ENCODE data around the gene C22orf39.

Gene C22orf39

GRCh38 chr22:19461506-19461905 is 14.0 kb upstream of the C22orf39 start:
- no peak for TF ChIP-seq TAF1 (IDR thresholded peaks at IDR 0.05; ENCODE audit: borderline replicate concordance, low read depth, low read length)
- TF ChIP-seq POLR2AphosphoS5 (IDR thresholded peaks at IDR 0.05; ENCODE audit: low read depth, low read length) = no peak
- FAIRE-seq (no peak), DNase-seq (ENCODE audit: insufficient read length) (no peak)

GRCh38 chr22:19460036-19460435 is 12.5 kb upstream of the C22orf39 start:
- no peak for TF ChIP-seq TAF1 (IDR thresholded peaks at IDR 0.05; ENCODE audit: borderline replicate concordance, low read depth, low read length)
- TF ChIP-seq POLR2A (IDR thresholded peaks at IDR 0.05; ENCODE audit: low read depth, low read length) = no peak
- TF ChIP-seq POLR2AphosphoS5 (IDR thresholded peaks at IDR 0.05; ENCODE audit: low read depth, low read length) = no peak
- DNase-seq (ENCODE audit: insufficient read length) (no peak), FAIRE-seq (no peak)

GRCh38 chr22:19457828-19458428 is 10.4 kb upstream of the C22orf39 start:
- no peak for TF ChIP-seq POLR2A (IDR thresholded peaks at IDR 0.05; ENCODE audit: low read depth, low read length)
- no peak for TF ChIP-seq POLR2AphosphoS5 (IDR thresholded peaks at IDR 0.05; ENCODE audit: low read depth, low read length)
- FAIRE-seq = no peak

GRCh38 chr22:19456541-19456940 is 9.0 kb upstream of the C22orf39 start:
- no peak for TF ChIP-seq POLR2AphosphoS5 (IDR thresholded peaks at IDR 0.05; ENCODE audit: low read depth, low read length)
- no peak for TF ChIP-seq TAF1 (IDR thresholded peaks at IDR 0.05; ENCODE audit: borderline replicate concordance, low read depth, low read length)
- TF ChIP-seq POLR2A (IDR thresholded peaks at IDR 0.05; ENCODE audit: low read depth, low read length) = no peak
- no peak for FAIRE-seq
- DNase-seq (ENCODE audit: insufficient read length) = no peak

More at GRCh38 chr22:19457828-19458428, 10.4 kb upstream of the C22orf39 start:
- no peak for DNase-seq (ENCODE audit: insufficient read length)

GRCh38 chr22:19455585-19456370 is 8.3 kb upstream of the C22orf39 start:
- DNase-seq (ENCODE audit: insufficient read length) (no peak), FAIRE-seq (no peak)
- TF ChIP-seq POLR2AphosphoS5 (IDR thresholded peaks at IDR 0.05; ENCODE audit: low read depth, low read length) (no peak), TAF1 (IDR thresholded peaks at IDR 0.05; ENCODE audit: borderline replicate concordance, low read depth, low read length) (no peak), POLR2A (IDR thresholded peaks at IDR 0.05; ENCODE audit: low read depth, low read length) (no peak)

- DNase-seq (ENCODE audit: insufficient read length) = no peak
- no peak for FAIRE-seq
- TF ChIP-seq TAF1 (IDR thresholded peaks at IDR 0.05; ENCODE audit: borderline replicate concordance, low read depth, low read length) = no peak
- TF ChIP-seq POLR2AphosphoS5 (IDR thresholded peaks at IDR 0.05; ENCODE audit: low read depth, low read length) = no peak
- TF ChIP-seq POLR2A (IDR thresholded peaks at IDR 0.05; ENCODE audit: low read depth, low read length) = no peak
Measured at GRCh38 chr22:19455033-19455432, 7.5 kb upstream of the C22orf39 start.

- no peak for DNase-seq (ENCODE audit: insufficient read length)
- TF ChIP-seq POLR2AphosphoS5 (IDR thresholded peaks at IDR 0.05; ENCODE audit: low read depth, low read length) = no peak
- no peak for FAIRE-seq
Measured at GRCh38 chr22:19454156-19454555, 6.6 kb upstream of the C22orf39 start.

- no peak for FAIRE-seq
- DNase-seq (ENCODE audit: insufficient read length) = no peak
- TF ChIP-seq TAF1 (IDR thresholded peaks at IDR 0.05; ENCODE audit: borderline replicate concordance, low read depth, low read length) = no peak
- TF ChIP-seq POLR2AphosphoS5 (IDR thresholded peaks at IDR 0.05; ENCODE audit: low read depth, low read length) = no peak
- no peak for TF ChIP-seq POLR2A (IDR thresholded peaks at IDR 0.05; ENCODE audit: low read depth, low read length)
Measured at GRCh38 chr22:19453718-19454117, 6.2 kb upstream of the C22orf39 start.

- no peak for FAIRE-seq
- TF ChIP-seq POLR2AphosphoS5 (IDR thresholded peaks at IDR 0.05; ENCODE audit: low read depth, low read length) (no peak), TAF1 (IDR thresholded peaks at IDR 0.05; ENCODE audit: borderline replicate concordance, low read depth, low read length) (no peak), POLR2A (IDR thresholded peaks at IDR 0.05; ENCODE audit: low read depth, low read length) (no peak)
- DNase-seq (ENCODE audit: insufficient read length) = no peak
Measured at GRCh38 chr22:19451570-19451969, 4.1 kb upstream of the C22orf39 start.

- TF ChIP-seq TAF1 (IDR thresholded peaks at IDR 0.05; ENCODE audit: borderline replicate concordance, low read depth, low read length) = no peak
- no peak for TF ChIP-seq POLR2A (IDR thresholded peaks at IDR 0.05; ENCODE audit: low read depth, low read length)
- no peak for TF ChIP-seq POLR2AphosphoS5 (IDR thresholded peaks at IDR 0.05; ENCODE audit: low read depth, low read length)
- FAIRE-seq (no peak), DNase-seq (ENCODE audit: insufficient read length) (no peak)
Measured at GRCh38 chr22:19450363-19451175, 3.1 kb upstream of the C22orf39 start.

GRCh38 chr22:19449422-19449767 is 1.9 kb upstream of the C22orf39 start:
- FAIRE-seq = no peak
- no peak for TF ChIP-seq TAF1 (IDR thresholded peaks at IDR 0.05; ENCODE audit: borderline replicate concordance, low read depth, low read length)
- TF ChIP-seq POLR2A (IDR thresholded peaks at IDR 0.05; ENCODE audit: low read depth, low read length) = no peak
- no peak for TF ChIP-seq POLR2AphosphoS5 (IDR thresholded peaks at IDR 0.05; ENCODE audit: low read depth, low read length)
- DNase-seq (ENCODE audit: insufficient read length) = no peak

All from GM12892 (cell line).